ENCODE data around the gene NFAM1.

DNA sequence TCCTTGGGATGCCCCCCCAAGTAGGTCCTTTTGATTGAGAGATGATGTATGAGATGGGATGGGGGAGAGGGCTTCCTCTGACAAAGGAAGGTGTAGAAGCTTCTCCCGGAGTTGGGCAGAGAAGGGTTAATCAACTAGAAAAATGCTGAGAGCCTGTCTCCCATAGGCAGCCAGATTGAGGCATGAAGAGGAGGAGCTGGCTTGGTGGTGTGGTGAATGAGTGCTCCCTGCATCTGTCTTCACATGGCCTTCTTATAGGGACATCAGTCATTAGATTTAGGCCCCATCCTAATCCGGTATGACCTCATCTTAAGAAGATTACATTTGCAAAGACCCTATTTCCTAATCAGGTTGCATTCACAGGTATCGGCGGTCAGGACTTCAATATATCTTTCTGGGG is 61.1 kb downstream of the NFAM1 start:
- TF ChIP-seq POLR2A (IDR thresholded peaks at IDR 0.05; ENCODE audit: low read length) (no peak), GATA1 (IDR thresholded peaks at IDR 0.05; ENCODE audit: low read depth, low read length) (no peak)

Measured in erythroblast (primary cell).